ENCODE measurements around the gene ASPRV1.
A peak's percentile ranks its signal among the peaks of the same experiment; 100 is the strongest.

Gene ASPRV1

DNA sequence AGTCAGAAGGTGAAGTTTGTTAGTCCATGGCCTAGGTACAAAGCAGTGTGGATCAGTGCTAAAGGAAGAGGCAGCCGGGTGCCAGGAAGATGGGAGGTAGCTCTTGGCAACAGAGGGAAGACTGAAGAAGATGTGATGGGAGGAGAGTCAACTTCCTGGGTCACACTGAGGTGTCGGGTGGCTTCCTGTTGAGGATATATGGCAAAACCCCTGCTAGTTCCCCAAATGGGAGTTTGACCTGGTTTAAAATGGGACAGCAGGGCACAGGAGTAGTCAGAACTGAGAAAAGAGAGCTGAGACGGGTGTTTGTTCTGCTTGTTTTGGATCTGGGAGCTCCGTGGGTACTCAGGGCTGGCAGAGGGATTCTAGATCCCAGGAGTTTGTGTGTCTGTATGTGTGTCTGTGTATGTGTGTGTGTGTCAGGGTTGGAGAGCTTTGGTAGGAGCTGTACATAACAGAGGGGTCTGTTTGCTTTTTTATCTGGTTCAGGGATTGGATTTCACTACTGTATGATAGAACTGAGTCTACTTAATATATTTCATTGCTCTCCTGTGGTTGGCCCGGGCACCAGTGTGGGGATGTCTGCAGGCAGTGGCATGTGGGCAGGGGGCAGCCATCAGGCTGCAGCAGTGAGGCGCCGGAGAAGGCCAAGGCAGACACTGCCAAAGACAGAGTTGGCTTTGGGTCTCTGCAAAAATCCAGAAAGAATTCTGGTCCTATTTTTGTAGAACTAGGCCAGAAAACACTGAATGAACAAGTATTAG lies 29.4 kb downstream of the ASPRV1 start:
- H3K4me3 ChIP-seq (replicated peaks in 1 of 2; ENCODE audit: low read depth in 2 of 2, low read length in 2 of 2), result no peak overlapping the region
- DNase-seq (ENCODE audit: low read depth in 2 of 2), result no peak
- TF ChIP-seq, protein P1, sequence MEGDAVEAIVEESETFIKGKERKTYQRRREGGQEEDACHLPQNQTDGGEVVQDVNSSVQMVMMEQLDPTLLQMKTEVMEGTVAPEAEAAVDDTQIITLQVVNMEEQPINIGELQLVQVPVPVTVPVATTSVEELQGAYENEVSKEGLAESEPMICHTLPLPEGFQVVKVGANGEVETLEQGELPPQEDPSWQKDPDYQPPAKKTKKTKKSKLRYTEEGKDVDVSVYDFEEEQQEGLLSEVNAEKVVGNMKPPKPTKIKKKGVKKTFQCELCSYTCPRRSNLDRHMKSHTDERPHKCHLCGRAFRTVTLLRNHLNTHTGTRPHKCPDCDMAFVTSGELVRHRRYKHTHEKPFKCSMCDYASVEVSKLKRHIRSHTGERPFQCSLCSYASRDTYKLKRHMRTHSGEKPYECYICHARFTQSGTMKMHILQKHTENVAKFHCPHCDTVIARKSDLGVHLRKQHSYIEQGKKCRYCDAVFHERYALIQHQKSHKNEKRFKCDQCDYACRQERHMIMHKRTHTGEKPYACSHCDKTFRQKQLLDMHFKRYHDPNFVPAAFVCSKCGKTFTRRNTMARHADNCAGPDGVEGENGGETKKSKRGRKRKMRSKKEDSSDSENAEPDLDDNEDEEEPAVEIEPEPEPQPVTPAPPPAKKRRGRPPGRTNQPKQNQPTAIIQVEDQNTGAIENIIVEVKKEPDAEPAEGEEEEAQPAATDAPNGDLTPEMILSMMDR (IDR thresholded peaks at IDR 0.05; ENCODE audit: low read depth, low read length), result no peak

DNA sequence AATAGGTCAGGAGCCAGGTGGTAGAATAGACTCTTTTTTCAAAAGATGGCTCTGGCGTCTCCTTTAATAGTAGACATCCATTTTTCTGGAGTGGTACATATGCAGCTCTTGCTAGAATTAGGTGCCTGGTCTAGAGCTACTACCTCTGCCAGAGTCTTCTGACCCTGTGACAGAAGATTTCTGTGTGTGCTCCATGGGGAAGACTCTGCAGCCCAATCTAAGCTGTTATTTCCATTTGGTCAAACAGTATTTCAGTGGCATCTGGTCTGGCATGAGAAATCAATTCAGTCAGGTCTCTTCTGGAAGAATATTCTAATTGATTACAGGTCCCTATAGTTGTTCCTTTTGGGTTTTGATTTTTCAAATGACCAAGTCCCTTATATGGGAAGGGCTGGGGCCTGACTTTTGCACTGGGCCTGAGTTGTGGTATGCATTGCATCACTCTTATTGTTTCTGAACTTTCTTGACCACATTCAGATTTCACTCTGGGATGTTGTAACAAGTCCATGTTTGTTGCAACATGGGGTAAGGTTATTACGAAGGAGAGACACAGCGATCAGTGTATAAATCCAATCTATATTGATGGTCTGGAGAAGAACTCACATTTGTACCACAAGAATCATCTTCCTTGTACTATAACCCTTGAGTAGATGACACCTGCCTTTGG lies 34.4 kb downstream of the ASPRV1 start:
- H3K4me3 ChIP-seq (replicated peaks in 1 of 2; ENCODE audit: low read depth in 2 of 2, low read length in 2 of 2), result no peak overlapping the region
- DNase-seq (ENCODE audit: low read depth in 2 of 2), result peak; percentile 82 to 88
- TF ChIP-seq, protein P1 (IDR thresholded peaks at IDR 0.05; ENCODE audit: low read depth, low read length), result no peak

DNA sequence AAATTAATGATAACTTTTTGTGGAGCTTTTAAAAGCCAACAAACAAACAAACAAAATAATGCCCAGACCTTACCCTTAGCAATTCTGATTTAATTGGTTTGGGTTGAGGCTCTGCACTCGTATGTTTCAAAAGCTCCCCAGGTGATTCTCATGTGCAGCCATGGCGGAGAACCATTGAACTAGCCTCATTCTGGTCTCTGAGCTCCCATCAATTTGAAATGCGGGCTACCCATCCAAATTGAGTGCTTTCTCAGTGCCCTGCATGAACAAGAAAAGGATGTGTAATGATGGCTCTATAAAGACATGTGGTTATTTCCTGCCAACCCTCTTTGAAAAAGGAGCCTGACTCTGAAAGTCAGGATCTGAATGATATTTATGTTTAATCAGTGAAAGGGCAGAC lies 38.3 kb downstream of the ASPRV1 start:
- DNase-seq (ENCODE audit: low read depth in 2 of 2), result no peak
- no peak overlapping the region for H3K4me3 ChIP-seq (replicated peaks in 1 of 2; ENCODE audit: low read depth in 2 of 2, low read length in 2 of 2)
- TF ChIP-seq, protein P1 (IDR thresholded peaks at IDR 0.05; ENCODE audit: low read depth, low read length), result no peak

DNA sequence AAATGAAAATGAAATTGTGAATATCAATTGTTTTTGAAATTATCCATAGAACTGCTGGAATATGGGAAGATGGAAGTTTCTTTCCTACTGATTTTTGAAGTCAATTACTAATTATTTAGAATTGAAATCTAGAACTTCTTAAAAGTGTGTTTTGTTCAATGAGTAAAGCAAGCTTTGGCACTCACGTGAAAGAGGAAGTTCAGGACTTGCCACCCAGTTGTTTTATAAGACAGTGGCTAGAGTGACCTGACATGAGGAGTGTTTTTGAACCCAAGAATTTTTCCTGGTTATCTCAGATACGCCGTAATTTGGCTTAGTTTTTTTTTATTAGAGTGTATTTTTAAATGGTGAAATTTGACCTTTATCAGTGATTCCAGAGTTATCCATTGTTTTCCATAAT lies 43.0 kb downstream of the ASPRV1 start:
- TF ChIP-seq, protein P1 (IDR thresholded peaks at IDR 0.05; ENCODE audit: low read depth, low read length), result no peak
- H3K4me3 ChIP-seq (replicated peaks in 1 of 2; ENCODE audit: low read depth in 2 of 2, low read length in 2 of 2), result no peak overlapping the region
- no peak for DNase-seq (ENCODE audit: low read depth in 2 of 2)

DNA sequence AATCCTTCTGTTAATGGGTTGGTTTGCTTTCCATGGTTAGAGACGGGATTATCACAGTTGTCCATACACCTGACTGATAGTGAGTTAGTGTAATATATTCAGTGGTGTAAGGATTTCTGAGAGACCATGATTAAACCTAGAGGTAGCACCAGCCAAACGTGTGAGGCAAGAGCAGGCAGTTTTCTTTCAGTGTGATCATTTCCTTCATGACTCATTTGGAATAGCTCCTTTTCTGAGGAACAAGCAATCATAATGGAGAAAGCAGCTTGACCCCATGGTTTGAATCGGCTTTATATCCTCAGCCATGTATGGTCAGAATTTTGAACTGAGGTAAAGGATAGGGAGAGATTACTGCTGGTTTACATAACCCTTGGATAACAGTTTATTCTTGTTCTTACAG lies 43.6 kb downstream of the ASPRV1 start:
- peak; percentile 88 to 92 for DNase-seq (ENCODE audit: low read depth in 2 of 2)
- TF ChIP-seq, protein P1 (IDR thresholded peaks at IDR 0.05; ENCODE audit: low read depth, low read length), result no peak
- H3K4me3 ChIP-seq (replicated peaks in 1 of 2; ENCODE audit: low read depth in 2 of 2, low read length in 2 of 2), result peak overlapping the region in 1 of 2 donors; percentile 7

DNA sequence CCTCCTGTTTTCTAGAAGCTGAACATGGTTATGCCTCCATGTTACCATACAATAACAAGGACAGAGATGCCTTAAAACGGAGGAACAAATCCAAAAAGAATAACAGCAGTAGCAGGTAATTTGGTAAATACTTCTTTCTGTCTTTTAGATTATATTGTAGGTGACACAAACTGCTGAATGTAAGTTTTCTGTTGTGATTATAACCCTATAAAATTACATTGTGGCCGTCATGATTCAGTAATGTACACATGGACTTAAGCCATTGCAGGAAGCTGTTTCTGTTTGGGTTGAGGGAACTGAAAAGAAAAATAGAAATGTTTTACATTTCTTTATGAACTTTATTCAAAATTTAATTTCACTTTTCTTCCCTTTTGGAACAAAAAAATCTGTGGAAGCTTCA lies 45.3 kb downstream of the ASPRV1 start:
- TF ChIP-seq, protein P1 (IDR thresholded peaks at IDR 0.05; ENCODE audit: low read depth, low read length), result no peak
- no peak for DNase-seq (ENCODE audit: low read depth in 2 of 2)
- peak overlapping the region; percentile 77 to 92 for H3K4me3 ChIP-seq (replicated peaks in 1 of 2; ENCODE audit: low read depth in 2 of 2, low read length in 2 of 2)

Data from cardiac fibroblast (primary cell).